HG03442 (cell line): ENCODE data around the gene PIEZO2.

Experiments
- ATAC-seq: cut with Tn5 transposase; IDR thresholded peaks from one replicate; pipeline ENCODE4 v1.9.1; 2021; ENCODE audit warnings: mild to moderate bottlenecking, moderate library complexity; ENCODE audit not compliant: unreplicated experiment

The PIEZO2 gene

GRCh38 chr18:11071300-11071699, 78.1 kb downstream of the PIEZO2 start:
- ATAC-seq, result no peak

GRCh38 chr18:11070593-11070992, 78.8 kb downstream of the PIEZO2 start:
- no peak for ATAC-seq

- ATAC-seq, result no peak
Measured at GRCh38 chr18:11066038-11066437, 83.3 kb downstream of the PIEZO2 start.

GRCh38 chr18:11064727-11065460, 84.5 kb downstream of the PIEZO2 start:
- no peak for ATAC-seq

GRCh38 chr18:11064106-11064505, 85.3 kb downstream of the PIEZO2 start:
- no peak for ATAC-seq

GRCh38 chr18:11055721-11056120, 93.6 kb downstream of the PIEZO2 start:
- ATAC-seq, result no peak

- no peak for ATAC-seq
Measured at GRCh38 chr18:11054497-11054896, 94.9 kb downstream of the PIEZO2 start.

GRCh38 chr18:11053293-11053692, 96.1 kb downstream of the PIEZO2 start:
- ATAC-seq, result no peak

GRCh38 chr18:11052800-11053199, 96.6 kb downstream of the PIEZO2 start:
- ATAC-seq, result no peak

GRCh38 chr18:11051462-11051861, 97.9 kb downstream of the PIEZO2 start:
- ATAC-seq, result no peak

GRCh38 chr18:11050966-11051365, 98.4 kb downstream of the PIEZO2 start:
- ATAC-seq, result no peak

- no peak for ATAC-seq
Measured at GRCh38 chr18:11047817-11048216, 101.6 kb downstream of the PIEZO2 start.

GRCh38 chr18:11047156-11047555, 102.2 kb downstream of the PIEZO2 start:
- ATAC-seq, result no peak

- ATAC-seq, result no peak
Measured at GRCh38 chr18:11046140-11046539, 103.2 kb downstream of the PIEZO2 start.

- ATAC-seq, result no peak
Measured at GRCh38 chr18:11043694-11044093, 105.7 kb downstream of the PIEZO2 start.

- no peak for ATAC-seq
Measured at GRCh38 chr18:11042247-11042646, 107.1 kb downstream of the PIEZO2 start.

- ATAC-seq, result no peak
Measured at GRCh38 chr18:11040823-11041656, 108.3 kb downstream of the PIEZO2 start.

- ATAC-seq, result no peak
Measured at GRCh38 chr18:11040359-11040758, 109.0 kb downstream of the PIEZO2 start.

- ATAC-seq, result no peak
Measured at GRCh38 chr18:11037533-11038240, 111.7 kb downstream of the PIEZO2 start.

GRCh38 chr18:11035814-11036495, 113.4 kb downstream of the PIEZO2 start:
- ATAC-seq, result no peak

- no peak for ATAC-seq
Measured at GRCh38 chr18:11035376-11035775, 114.0 kb downstream of the PIEZO2 start.
